HG02840 (cell line): ENCODE results near the gene CEP95.
"Not testable (repeated sequence)": the region's sequence is repeated elsewhere in the genome, so short reads cannot be mapped to it uniquely, and the experiment has no call there.

Experiments used
- ATAC-seq: cut with Tn5 transposase; IDR thresholded peaks from one replicate; pipeline ENCODE4 v1.9.1; 2021; ENCODE audit warnings: mild to moderate bottlenecking, moderate library complexity, moderate number of reproducible peaks; ENCODE audit not compliant: unreplicated experiment, low FRiP score

The CEP95 gene

GRCh38 chr17:64494121-64494520 lies 12.7 kb upstream of the CEP95 start:
- no peak for ATAC-seq

DNA sequence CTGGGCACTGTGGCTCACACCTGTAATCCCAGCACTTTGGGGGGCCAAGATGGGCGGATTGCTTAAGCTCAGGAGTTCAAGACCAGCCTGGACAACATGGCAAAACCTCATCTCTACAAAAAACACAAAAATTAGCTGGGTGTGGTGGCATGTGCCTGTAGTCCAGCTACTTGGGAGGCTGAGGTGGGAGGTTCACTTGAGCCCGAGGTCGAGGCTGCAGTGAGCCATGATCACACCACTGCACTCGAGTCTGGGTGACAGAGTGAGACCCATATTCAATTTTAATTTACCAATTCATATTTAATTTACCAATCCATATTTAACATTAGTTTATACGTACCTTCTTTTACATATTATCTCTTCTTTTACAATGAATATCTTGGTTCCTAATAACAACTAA lies 11.5 kb upstream of the CEP95 start:
- ATAC-seq, result not testable (repeated sequence)

GRCh38 chr17:64496348-64496785 lies 10.4 kb upstream of the CEP95 start:
- ATAC-seq, result no peak

GRCh38 chr17:64496786-64497564 lies 9.8 kb upstream of the CEP95 start, which contains the start of gene POLG2:
POLG2 (minus strand) TSS chr17:64497054; CDS start chr17:64496968, 86 bp downstream.
- peak; percentile 76 for ATAC-seq

DNA sequence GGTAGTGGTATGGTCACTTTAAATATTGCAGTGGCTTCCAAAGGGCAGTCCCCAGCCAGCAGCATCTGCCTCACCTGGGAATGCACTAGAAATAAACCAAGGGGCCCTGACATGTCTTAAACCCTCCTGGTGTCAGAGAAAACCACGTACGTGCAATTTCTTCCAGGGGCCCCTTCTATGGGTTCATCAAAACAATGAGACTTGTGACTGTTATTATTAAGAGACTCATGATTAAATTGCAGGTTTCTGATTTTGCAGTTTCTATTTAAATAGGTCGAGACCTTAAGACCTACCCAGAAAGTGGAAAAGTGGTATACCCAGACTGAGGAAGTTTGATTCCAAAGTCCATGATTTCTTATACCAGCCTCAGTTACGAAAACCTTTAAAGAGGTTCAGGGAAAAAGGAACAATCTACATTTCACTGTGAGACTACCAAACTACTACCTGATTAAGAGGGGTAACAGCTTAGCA lies 9.2 kb upstream of the CEP95 start:
- ATAC-seq, result no peak

- no peak for ATAC-seq
Observed at GRCh38 chr17:64498308-64499203, 8.2 kb upstream of the CEP95 start.

DNA sequence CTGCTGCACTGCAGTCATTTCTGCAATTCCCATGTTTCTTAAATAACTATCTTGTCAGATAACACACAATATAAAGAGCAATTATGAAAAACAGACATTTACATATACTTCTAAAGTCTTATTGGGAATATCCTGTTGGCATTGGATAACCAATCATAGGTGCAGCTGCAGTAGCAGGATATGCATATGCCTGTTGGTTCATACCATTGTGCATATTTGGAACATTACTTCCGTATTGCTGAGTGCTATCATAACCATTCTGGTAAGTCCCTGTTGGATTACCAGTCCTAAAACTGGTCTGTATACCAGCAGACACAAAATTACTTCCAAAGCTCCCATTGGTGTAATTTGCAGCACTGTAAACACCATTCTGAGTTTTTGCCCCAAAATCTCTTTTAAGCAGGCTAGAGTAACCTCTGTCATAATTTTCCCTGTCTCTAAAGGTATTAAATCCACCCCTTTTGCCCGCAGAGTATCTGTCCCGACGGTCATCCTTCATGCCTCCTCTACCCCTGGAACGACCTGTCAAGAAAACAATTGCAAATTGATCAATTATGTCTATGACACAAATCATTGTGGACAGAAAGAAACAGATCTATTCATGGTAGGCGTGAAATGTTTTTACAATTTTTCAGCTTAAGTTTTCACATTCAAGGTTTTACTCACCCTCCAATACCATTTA lies 6.8 kb upstream of the CEP95 start:
- ATAC-seq, result no peak

- no peak for ATAC-seq
Observed at GRCh38 chr17:64500487-64500859, 6.3 kb upstream of the CEP95 start.

DNA sequence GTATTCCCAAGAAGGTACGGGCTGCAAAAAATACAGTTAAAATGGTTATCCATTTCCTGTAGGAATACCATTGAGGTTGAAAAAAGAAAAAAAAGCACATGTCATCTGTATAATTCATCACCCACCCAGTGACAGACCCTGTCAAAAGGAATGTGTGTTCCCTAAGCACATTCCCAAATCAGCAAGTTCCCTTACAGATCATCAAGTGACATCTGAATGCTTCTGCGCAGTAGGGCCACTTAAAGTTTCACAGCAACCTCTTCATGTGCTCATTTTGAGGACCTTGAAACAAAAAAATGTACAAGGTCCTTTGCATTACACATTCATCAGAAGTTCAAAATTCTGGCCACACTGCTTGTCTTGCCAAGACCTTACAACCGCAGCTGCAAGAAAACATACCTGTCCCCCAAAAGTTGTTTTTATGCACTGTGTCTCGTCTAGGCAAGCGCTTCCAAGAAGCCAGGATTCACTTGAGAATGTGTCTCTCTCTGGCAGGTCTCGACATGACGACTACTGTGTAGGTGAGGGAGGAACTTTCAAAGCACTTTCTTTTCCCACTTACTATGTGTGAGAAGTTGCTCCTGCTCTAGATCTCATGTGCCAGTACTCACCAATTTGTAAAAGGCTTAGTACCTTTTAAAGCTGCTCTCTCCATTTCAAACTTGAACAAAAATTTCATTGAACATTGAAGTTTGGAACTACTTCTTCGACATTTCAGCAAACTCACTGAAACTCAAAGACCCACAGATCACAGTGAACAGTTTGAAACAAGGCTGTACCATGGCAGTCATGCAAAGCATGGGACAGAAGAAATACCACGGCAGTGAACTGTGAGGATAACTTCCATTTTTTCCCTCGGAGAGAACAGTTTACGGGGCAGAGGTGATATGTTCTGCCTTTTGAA lies 5.7 kb upstream of the CEP95 start:
- ATAC-seq, result no peak

GRCh38 chr17:64502021-64502420 lies 4.8 kb upstream of the CEP95 start:
- ATAC-seq, result no peak

DNA sequence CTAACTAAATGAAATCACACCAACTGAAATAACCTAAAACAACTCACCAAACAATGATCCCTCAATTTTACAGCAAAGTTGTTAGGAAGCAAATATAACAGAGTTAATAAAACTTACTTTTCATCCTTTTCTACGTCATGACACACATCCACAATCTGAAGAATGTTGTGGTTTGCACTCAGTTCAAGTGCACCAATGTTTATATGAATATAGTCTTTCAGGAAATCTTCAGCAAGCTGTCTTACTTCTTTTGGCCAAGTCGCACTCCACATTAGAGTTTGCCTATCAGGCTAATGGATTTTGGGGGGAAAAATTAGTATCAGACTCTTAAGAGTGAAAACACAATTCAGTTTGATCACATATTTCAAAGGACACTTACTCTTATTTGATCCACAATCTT lies 4.0 kb upstream of the CEP95 start:
- no peak for ATAC-seq

DNA sequence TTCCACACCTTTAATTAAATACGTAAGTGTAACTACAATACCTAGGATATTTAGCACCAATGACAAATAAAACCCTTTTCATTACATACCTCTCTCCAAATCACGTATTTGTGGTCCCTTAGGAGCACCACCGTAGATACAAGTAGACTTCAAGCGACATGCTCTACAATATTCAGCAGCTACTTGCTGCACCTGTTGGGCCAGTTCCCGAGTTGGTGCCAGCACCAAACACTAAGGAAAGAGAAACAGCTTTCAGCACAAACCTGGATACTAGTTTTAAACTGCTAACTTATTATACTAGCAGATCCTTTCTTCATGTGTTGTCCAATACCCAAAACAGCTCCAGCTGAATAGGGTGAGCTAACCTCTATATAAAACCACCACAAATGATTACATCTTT lies 3.4 kb upstream of the CEP95 start:
- ATAC-seq, result no peak

GRCh38 chr17:64503821-64504768 lies 2.7 kb upstream of the CEP95 start:
- ATAC-seq, result no peak

DNA sequence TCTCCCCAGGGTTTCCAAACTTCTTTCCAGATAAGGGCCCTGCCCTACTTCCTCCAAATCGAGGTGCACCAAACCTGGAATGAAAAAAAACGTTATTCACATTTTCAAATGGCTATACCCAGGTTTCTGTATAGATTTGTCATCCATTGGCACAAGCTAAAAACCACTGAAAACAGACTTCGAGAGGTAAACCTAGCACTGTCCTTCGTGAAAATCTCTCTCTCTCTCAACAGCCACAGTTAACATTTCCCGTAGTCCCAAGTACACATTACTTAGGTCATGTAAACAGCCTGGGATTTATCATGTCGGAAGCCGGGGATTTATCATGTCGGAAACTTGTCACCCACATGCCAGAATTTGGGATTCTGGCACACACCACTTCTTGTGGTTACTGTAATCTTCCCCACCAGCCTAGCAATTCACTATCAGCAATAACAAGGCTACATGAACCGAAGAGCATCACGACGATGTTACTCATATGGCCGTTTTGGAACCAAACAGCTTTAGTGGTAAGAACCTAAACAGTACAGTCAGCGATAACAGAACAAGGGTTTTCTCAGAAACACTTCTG lies 1.9 kb upstream of the CEP95 start:
- no peak for ATAC-seq

DNA sequence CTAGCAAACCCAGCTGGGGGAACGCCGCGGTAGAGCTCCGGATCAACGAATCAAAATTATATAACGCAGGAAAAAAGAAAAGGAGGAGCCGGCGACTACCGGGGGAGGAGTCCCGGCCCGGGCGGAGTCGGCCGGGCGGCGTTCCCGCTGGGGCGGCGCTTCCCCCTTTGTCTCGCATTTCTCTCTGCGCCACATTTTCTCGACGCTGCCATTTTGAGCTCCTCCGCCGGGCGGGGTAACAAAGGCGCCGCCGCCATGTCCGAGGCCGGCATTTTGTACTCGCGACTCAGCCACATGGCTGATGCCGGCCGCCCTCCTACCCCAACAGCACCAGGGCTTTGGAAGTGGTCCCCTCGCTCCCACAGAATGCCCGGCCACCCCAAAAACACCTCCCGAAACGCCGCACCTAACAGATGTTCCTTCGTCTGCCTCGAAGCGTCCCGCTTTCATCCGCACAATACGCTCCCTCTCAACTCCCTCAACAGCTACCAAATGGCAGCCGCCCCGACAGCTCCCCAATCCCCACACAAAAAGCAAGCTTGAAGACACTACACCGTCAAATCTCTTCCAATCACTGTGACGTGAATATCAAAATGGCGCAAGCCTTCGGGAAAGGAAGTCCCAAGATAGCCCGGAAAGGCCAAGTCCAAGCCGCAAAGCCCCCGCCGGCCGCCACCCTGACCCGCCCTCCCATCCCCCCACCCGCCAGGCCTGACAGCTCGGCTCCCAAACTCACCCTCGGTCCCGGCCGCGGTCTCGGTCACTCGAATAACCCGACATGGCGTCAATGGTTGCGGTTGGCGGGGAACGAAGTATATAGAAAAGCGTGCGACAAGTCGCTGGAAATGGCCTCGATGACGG lies 1.2 kb upstream of the CEP95 start:
- peak; percentile 2 for ATAC-seq

DNA sequence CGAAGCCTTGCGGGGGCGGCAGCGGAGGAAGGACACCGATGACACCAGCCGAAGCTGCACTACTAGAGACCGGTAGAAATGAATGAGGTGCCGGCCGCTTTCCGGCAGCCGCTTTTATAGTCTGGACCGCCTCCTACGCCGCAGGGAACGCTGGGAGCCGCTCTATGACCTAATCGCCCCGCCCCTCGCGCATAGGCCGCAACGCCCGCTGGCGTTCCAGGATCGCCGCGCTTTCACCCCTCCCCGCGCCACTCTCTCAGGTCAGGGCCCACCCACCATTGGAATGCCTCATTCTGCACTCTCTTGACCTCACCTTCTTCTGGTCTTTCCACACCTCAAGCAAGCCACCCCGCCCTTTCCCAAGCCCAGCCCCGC lies 589 bp upstream of the CEP95 start, which contains the start of gene DDX5:
Gene DDX5 (minus strand): TSS at position 89 of the 375 bp plus-strand sequence. CDS start 170 bp downstream, outside the sequence.
- ATAC-seq, result peak; percentile 65

- ATAC-seq, result peak; percentile 7
Observed at GRCh38 chr17:64507413-64507782, 621 bp downstream of the CEP95 start.
